ENCODE results near the gene TFAP2E. TPM values are rescaled to one million over a fixed set of nuclear protein-coding genes. Genes with fewer than 3 reads are reported as not detected.

TFAP2E gene
- total RNA-seq, 2 donors from 2014 or later: 0.75 to 1.1 TPM

DNA sequence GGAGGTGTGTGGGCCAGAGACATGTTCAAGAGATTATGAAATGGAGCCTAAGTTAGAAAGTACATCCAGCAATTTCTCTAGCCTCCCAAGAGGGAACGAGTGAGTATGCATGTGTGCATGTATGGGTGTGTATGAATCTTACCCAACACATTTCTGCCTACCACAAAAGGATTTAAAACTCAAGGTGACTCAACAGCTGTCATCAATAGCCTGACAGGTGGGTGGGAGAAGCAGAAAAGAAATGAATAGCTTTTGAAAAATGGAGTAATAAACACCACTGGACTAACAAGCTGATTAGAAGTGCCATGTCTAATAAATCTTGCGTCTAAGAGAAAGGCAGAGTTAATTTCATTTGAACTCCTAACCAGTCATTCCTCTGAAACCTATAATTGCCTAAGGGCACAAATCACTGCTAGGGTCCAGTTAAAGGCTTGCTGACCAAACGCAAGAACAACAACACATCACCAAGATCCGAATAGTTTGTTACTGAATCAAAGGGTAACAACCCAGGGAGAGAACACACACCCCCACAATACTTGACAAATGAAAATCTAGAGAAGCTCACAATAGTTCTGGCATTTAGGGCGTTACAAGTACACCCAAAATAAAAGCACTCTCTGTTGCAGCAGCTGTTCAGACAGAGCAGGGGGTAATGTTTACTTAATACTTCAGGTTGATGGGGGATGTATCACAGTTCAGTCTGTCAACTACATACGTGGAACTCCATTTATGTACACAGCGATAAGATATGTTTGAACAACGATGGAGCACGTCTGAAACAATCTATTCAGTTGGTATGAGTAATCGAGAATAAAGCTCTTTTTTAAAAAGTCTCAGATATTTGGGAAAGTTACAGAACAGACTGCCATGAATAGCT is 17.3 kb upstream of the TFAP2E start:
- DNase-seq (no peak), ATAC-seq (peak; percentile 35)

GRCh38 chr1:35556484-35557117 is 16.5 kb upstream of the TFAP2E start:
- intact Hi-C loops (cut with DNase I, micrococcal nuclease): no loop called here
- DNase-seq (no peak), ATAC-seq (no peak)

More for the DNA sequence above, 17.3 kb upstream of the TFAP2E start:
- intact Hi-C loops (cut with DNase I, micrococcal nuclease): no loop called here

DNA sequence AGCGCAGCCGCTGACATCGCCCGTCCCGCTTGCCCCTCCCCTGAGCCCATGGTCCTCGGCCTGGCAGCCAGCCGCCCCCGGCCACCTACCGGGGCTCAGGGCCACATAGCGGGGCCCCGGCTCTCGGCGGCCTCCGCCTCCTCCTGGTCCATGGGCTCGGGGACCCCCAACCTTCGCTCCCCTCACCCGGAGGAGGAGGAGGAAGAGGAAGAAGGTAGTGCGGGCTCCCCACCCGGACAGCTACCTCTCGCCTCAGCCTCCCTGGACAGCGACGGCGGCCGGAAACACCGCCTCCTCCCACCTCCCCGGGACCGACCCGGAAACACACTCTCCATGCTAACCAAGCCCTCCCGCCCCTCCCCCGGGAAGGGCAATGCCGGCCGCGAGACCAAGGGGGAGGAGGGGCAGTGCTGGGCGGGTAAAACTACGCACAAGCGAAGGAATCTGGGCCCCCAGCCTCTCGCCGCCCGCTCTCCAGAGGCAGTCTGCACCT is 15.9 kb upstream of the TFAP2E start, which contains the start of gene KIAA0319L:
KIAA0319L (minus strand) TSS at position 286 of the 493 bp plus-strand sequence. CDS start 2,912 bp downstream, outside the sequence.
- intact Hi-C loops (cut with DNase I, micrococcal nuclease): no loop called here
- peak; percentile 88 for ATAC-seq
- peak; percentile 90 to 91 for DNase-seq

DNA sequence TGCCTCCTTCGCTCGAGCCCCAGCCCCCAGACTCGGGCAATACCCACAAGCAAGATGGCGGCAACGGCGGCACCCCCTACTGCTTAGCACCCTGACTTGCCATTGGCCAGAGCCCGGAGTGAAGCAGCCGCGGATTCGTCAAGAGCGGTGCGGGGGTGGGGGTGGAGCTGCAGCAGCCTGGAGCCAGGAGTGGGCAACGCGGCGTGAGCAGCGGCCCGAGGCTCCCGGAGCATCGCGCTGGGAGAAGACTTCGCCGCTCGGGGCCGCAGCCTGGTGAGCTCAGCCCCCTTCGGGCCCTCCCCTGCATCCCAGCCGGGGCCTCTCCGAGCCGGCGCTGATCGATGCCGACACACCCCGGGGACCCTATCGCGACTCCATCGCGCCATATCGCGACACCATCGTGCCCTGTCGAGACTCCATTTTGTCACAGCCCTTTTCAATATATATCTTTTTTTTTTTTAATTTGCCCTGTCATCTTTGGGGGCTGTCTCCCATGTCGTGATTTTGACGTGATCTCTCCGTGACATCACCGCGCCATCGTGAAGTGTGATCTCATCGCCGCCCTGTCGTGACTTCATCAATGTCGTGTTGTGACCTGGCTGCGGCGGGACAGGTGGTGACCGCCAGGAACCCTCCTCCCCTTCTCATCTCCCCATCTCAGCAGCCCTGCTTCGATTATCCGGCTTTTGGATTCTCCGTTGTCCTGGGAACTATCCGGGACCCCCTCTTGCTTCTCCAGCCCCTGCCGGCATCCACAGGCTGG is 15.3 kb upstream of the TFAP2E start, which contains the start of gene NCDN:
NCDN (plus strand) TSS at position 189 of the 763 bp plus-strand sequence; CDS start at position 581, 392 bp downstream.
- ATAC-seq: peak; percentile 90
- intact Hi-C loops (cut with DNase I, micrococcal nuclease): no loop called here
- peak; percentile 97 for DNase-seq

DNA sequence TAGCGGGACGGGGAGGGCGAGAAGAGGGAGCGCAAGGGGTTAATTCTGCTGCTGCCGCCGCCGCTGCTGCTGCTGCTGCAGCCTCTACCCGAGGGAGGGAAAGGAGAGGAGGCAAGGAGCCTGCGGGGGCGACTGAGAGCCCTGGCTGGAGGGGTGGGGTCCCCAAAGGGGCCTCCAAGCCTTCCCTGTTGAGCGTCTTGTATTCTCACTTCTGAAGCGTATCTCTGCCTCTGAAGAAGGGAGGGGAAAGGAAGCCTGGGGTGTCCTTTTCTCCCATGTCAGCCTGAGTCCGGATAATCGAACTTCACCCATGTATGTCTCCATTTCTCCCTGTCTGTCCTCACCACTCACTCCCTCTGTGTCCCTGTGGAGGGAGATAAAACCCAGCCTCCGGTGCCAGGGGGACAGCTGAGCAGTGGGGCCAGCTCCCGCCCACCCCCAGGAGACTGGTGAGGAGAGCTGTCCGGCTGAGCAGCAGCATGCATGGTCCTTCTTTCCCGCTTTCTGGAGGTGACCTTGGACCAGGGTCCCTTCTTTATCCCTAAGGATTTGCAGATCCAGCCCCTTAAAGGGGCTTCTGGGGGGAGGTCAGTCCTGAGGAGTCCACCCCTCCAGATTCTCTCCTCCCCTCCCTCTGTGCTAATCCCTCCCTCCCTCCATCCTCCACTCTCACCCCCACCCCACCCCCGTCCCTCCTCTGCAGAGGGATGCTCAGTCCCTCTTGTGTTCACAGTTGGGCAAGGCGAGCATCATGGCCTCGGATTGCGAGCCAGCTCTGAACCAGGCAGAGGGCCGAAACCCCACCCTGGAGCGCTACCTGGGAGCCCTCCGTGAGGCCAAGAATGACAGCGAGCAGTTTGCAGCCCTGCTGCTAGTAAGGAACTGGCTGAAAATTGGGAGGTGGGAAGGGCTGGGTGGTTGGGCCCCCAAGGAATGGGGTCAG is 14.5 kb upstream of the TFAP2E start:
- no peak for DNase-seq
- intact Hi-C loops (cut with DNase I, micrococcal nuclease): no loop called here
- no peak for ATAC-seq

DNA sequence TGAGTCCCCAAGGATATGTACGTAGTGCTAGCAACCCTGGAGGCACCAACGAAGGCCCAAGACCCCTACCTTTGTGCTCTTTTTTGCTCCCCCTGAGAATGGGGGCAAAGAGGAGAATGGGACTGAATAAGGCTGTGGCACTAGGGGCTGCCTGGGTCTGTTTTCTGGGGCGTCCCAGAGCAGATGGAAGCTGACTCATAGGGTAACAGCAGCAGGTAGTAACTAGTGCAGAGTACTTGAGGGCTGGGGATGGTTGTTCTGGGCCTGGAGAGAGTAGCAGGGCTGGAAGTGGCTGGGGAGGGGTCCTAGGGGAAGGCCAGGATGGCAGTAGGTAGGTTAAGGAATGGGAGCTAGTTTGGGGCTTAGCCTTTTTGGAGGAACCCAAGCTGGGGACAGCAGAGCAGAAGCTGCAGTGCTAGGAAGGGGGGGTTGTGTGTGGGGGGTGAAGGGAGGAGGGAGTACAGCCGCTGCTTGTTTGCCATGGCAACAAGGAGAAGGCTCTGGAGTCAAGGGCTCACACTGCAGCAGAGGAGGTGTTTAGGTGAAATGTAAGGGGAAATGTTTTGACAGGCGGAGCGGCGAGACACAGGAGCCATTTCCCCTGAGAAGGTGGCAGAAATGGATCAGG is 13.7 kb upstream of the TFAP2E start:
- intact Hi-C loops (cut with DNase I, micrococcal nuclease): no loop called here
- DNase-seq (no peak), ATAC-seq (no peak)

DNA sequence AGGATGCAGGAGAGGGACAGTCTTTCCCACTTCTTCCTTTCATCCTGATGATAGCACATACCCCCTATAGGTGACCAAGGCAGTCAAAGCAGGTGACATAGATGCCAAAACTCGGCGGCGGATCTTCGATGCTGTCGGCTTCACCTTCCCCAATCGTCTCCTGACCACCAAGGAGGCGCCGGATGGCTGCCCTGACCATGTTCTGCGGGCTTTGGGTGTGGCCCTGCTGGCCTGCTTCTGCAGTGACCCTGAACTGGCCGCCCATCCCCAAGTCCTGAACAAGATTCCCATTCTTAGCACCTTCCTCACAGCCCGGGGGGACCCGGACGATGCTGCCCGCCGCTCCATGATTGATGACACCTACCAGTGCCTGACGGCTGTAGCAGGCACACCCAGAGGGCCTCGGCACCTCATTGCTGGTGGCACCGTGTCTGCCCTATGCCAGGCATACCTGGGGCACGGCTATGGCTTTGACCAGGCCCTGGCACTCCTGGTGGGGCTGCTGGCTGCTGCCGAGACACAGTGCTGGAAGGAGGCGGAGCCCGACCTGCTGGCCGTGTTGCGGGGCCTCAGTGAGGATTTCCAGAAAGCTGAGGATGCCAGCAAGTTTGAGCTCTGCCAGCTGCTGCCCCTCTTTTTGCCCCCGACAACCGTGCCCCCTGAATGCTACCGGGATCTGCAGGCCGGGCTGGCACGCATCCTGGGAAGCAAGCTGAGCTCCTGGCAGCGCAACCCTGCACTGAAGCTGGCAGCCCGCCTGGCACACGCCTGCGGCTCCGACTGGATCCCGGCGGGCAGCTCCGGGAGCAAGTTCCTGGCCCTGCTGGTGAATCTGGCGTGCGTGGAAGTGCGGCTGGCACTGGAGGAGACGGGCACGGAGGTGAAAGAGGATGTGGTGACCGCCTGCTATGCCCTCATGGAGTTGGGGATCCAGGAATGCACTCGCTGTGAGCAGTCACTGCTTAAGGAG is 12.6 kb upstream of the TFAP2E start:
- ATAC-seq (no peak), DNase-seq (no peak)
- intact Hi-C loops (cut with DNase I, micrococcal nuclease): loop anchor here (5.0 to 10.0 kb wide), 3 partner anchors 106 to 154 kb away; partner anchors contain the start of gene C1orf216 (in 1 of the 2)

GRCh38 chr1:35561297-35561971 is 11.7 kb upstream of the TFAP2E start:
- DNase-seq: no peak
- ATAC-seq: no peak
- intact Hi-C loops (cut with DNase I, micrococcal nuclease): loop anchor here (5.0 to 10.0 kb wide), 3 partner anchors 107 to 153 kb away; partner anchors contain the start of gene C1orf216 (in 1 of the 2)

DNA sequence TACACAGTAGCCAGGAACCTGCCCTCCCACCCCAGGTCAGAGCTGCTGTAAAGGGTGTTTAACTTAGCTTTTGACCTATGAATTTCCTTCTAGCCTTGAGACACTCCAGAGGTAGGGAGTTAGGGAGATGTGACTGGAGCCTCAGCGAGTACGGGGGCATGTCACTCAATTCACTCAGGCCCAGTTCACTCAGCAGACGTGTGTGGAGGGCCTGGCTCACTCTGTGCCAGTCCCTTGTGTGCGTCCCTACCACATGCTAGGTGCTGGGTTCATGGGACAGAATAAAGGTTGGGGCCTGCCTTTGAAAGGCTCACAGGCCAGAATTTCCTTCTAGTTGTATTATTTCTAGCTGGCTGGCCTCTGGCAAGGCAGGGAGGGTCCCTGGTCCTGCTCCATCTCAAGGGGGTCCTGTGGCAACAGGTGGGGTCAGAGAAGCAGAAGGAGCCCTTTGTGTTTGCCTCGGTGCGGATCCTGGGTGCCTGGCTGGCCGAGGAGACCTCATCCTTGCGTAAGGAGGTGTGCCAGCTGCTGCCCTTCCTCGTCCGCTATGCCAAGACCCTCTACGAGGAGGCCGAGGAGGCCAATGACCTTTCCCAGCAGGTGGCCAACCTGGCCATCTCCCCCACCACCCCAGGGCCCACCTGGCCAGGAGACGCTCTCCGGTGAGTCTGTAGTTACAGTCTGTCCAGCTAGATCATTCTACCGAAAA is 11.0 kb upstream of the TFAP2E start:
- intact Hi-C loops (cut with DNase I, micrococcal nuclease): loop anchor here (5.0 to 10.0 kb wide), 3 partner anchors 107 to 153 kb away; partner anchors contain the start of gene C1orf216 (in 1 of the 2)
- DNase-seq (no peak), ATAC-seq (no peak)

- ATAC-seq (no peak), DNase-seq (no peak)
- intact Hi-C loops (cut with DNase I, micrococcal nuclease): loop anchor here (5.0 to 10.0 kb wide), 3 partner anchors 108 to 152 kb away; partner anchors contain the start of gene C1orf216 (in 1 of the 2)
These were observed 9.9 kb upstream of the TFAP2E start for GRCh38 chr1:35563166-35563565.

DNA sequence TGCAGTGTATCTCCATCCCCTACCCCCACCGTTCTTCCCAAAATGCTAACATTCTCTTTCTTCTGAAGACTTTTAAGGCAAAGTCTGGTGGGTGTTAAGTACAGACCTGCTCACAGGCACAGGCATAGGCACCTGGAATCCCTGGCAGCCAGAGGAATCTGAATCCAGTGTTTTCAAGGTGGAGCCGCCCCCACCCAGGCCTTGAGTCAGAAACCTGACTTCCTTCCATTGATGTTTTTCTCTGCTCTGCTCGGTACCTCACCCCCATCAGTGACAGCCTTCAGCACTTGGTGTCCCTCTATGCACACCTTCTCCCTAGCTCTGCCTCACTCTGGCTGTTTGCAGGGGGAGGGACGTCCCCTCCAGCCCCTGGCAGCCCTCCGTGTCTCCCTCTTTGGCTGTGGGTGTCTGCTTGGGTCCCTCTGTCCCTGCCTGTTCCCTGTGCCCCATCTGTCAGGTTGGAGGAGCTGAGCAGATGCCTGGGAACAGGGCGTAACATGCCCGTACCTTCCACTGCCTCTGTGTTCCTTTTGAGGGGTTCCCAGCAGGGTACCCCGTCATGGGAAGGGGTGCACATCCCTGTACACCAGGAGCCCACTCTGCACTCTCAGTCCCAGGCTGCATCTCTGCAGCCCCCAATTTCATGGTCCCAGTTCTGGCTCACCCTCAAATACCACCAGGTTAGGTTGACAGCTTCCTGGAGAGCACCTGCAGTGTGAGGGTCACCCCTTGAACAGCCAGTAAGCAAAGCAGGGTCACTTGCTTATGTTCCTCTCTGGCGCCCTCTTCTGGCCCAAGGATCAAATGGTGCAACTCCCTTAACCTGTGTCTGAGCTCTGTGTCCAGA is 8.9 kb upstream of the TFAP2E start:
- ATAC-seq: peak; percentile 73

GRCh38 chr1:35564884-35565741 is 8.0 kb upstream of the TFAP2E start:
- no peak for DNase-seq
- intact Hi-C loops (cut with DNase I, micrococcal nuclease): loop anchor here (5.0 to 10.0 kb wide), 4 partner anchors 110 to 162 kb away; partner anchors contain the start of gene C1orf216 (in 1 of the 2)
- no peak for ATAC-seq

More for the DNA sequence above, 8.9 kb upstream of the TFAP2E start:
- DNase-seq: peak; percentile 65 to 89
- intact Hi-C loops (cut with DNase I, micrococcal nuclease): loop anchor here (5.0 to 10.0 kb wide), 3 partner anchors 109 to 151 kb away; partner anchors contain the start of gene C1orf216 (in 1 of the 2)

GRCh38 chr1:35565742-35566133 is 7.4 kb upstream of the TFAP2E start:
- ATAC-seq: no peak
- intact Hi-C loops (cut with DNase I, micrococcal nuclease): loop anchor here (5.0 to 10.0 kb wide), 3 partner anchors 111 to 162 kb away; partner anchors contain the start of gene C1orf216 (in 1 of the 2)

More at GRCh38 chr1:35565742-35566133, 7.4 kb upstream of the TFAP2E start:
- DNase-seq: no peak

All from left colon (tissue), 2 donors.